Muscle layer of duodenum (tissue), 2 donors: ENCODE measurements around the gene GAL3ST2.

Experiments
- H3K27ac ChIP-seq: one replicate; pipeline ENCODE4 v1.7.0; 2013; ENCODE audit warnings: mild to moderate bottlenecking, low read length
- H3K27me3 ChIP-seq: one replicate; pipeline ENCODE4 v1.7.0; 2013; ENCODE audit warnings: low read depth, mild to moderate bottlenecking, control low read depth, low read length
- H3K36me3 ChIP-seq, 2 donors: one replicate each; pipeline ENCODE4 v1.7.0; 2013; ENCODE audit warnings: low read length in 2 of 2, control low read depth in 1 of 2, mild to moderate bottlenecking in 1 of 2; ENCODE audit not compliant: insufficient read depth in 2 of 2, control insufficient read depth in 1 of 2
- H3K4me1 ChIP-seq, 2 donors: one replicate each; pipeline ENCODE4 v1.7.0; 2013; ENCODE audit warnings: low read length in 2 of 2, mild to moderate bottlenecking in 2 of 2, control low read depth in 1 of 2, moderate library complexity in 1 of 2; ENCODE audit not compliant: insufficient read depth in 2 of 2, control insufficient read depth in 1 of 2
- H3K4me3 ChIP-seq, 2 donors: one replicate each; pipeline ENCODE4 v1.7.0; 2013; ENCODE audit warnings: low read length in 2 of 2, low read depth in 1 of 2, mild to moderate bottlenecking in 1 of 2
- H3K9me3 ChIP-seq, 2 donors: one replicate each; pipeline ENCODE4 v1.7.0; 2013; ENCODE audit warnings: low read length in 2 of 2, control low read depth in 1 of 2, mild to moderate bottlenecking in 1 of 2; ENCODE audit not compliant: control insufficient read depth in 1 of 2
- donor health status: healthy.

GAL3ST2 gene

GRCh38 chr2:241760301-241760771, 16.3 kb upstream of the GAL3ST2 start:
- Histone ChIP-seq H3K27me3 (no peaks in the 10 kb centered on the region), H3K4me1 (no peaks in the 10 kb centered on the region), H3K4me3 (no peak overlapping the region), H3K9me3 (no peaks in the 10 kb centered on the region), H3K27ac (no peak overlapping the region), H3K36me3 (peaks cover 6 to 53% of the 10 kb centered on the region in 2 donors)

GRCh38 chr2:241762321-241762932, 14.2 kb upstream of the GAL3ST2 start:
- H3K4me1 ChIP-seq, result no peaks in the 10 kb centered on the region
- H3K4me3 ChIP-seq, result no peak overlapping the region
- H3K27me3 ChIP-seq, result no peaks in the 10 kb centered on the region
- no peak overlapping the region for H3K27ac ChIP-seq
- H3K36me3 ChIP-seq, result peaks cover 6 to 32% of the 10 kb centered on the region in 2 donors
- H3K9me3 ChIP-seq, result no peaks in the 10 kb centered on the region

GRCh38 chr2:241762933-241763369, 13.7 kb upstream of the GAL3ST2 start:
- Histone ChIP-seq H3K4me3 (no peak overlapping the region), H3K36me3 (peaks cover 6 to 32% of the 10 kb centered on the region in 2 donors), H3K9me3 (no peaks in the 10 kb centered on the region), H3K27ac (no peak overlapping the region), H3K4me1 (no peaks in the 10 kb centered on the region), H3K27me3 (no peaks in the 10 kb centered on the region)

GRCh38 chr2:241763551-241764274, 12.9 kb upstream of the GAL3ST2 start:
- Histone ChIP-seq H3K4me1 (no peaks in the 10 kb centered on the region), H3K27me3 (no peaks in the 10 kb centered on the region), H3K27ac (no peak overlapping the region), H3K36me3 (peaks cover 6 to 32% of the 10 kb centered on the region in 2 donors), H3K9me3 (no peaks in the 10 kb centered on the region), H3K4me3 (no peak overlapping the region)

- Histone ChIP-seq H3K4me1 (no peaks in the 10 kb centered on the region), H3K27me3 (no peaks in the 10 kb centered on the region), H3K36me3 (peaks cover 6 to 25% of the 10 kb centered on the region in 2 donors), H3K9me3 (no peaks in the 10 kb centered on the region), H3K4me3 (no peak overlapping the region), H3K27ac (no peak overlapping the region)
Measured at GRCh38 chr2:241764275-241765241, 12.1 kb upstream of the GAL3ST2 start.

- no peaks in the 10 kb centered on the region for H3K9me3 ChIP-seq
- H3K4me3 ChIP-seq, result no peak overlapping the region
- no peak overlapping the region for H3K27ac ChIP-seq
- peaks cover 0 to 7% of the 10 kb centered on the region in 2 donors for H3K36me3 ChIP-seq
- peaks cover 0 to 7% of the 10 kb centered on the region in 2 donors for H3K4me1 ChIP-seq
- no peaks in the 10 kb centered on the region for H3K27me3 ChIP-seq
Measured at GRCh38 chr2:241767464-241768250, 9.0 kb upstream of the GAL3ST2 start.

GRCh38 chr2:241768251-241768711, 8.3 kb upstream of the GAL3ST2 start:
- H3K27ac ChIP-seq, result no peak overlapping the region
- H3K27me3 ChIP-seq, result no peaks in the 10 kb centered on the region
- H3K9me3 ChIP-seq, result no peaks in the 10 kb centered on the region
- no peak overlapping the region for H3K4me3 ChIP-seq
- H3K36me3 ChIP-seq, result peaks cover 0 to 5% of the 10 kb centered on the region in 2 donors
- H3K4me1 ChIP-seq, result peaks cover 0 to 7% of the 10 kb centered on the region in 2 donors

- peaks cover 0 to 4% of the 10 kb centered on the region in 2 donors for H3K36me3 ChIP-seq
- no peaks in the 10 kb centered on the region for H3K27me3 ChIP-seq
- H3K27ac ChIP-seq, result no peak overlapping the region
- H3K4me3 ChIP-seq, result no peak overlapping the region
- no peaks in the 10 kb centered on the region for H3K9me3 ChIP-seq
- peaks cover 0 to 7% of the 10 kb centered on the region in 2 donors for H3K4me1 ChIP-seq
Measured at GRCh38 chr2:241768850-241769249, 7.8 kb upstream of the GAL3ST2 start.

- H3K36me3 ChIP-seq, result peaks cover 0 to 4% of the 10 kb centered on the region in 2 donors
- H3K4me1 ChIP-seq, result peaks cover 0 to 7% of the 10 kb centered on the region in 2 donors
- H3K27me3 ChIP-seq, result no peaks in the 10 kb centered on the region
- no peaks in the 10 kb centered on the region for H3K9me3 ChIP-seq
- no peak overlapping the region for H3K4me3 ChIP-seq
- no peak overlapping the region for H3K27ac ChIP-seq
Measured at GRCh38 chr2:241769819-241770184, 6.8 kb upstream of the GAL3ST2 start.

- Histone ChIP-seq H3K4me3 (no peak overlapping the region), H3K27ac (no peak overlapping the region), H3K4me1 (peaks cover 0 to 7% of the 10 kb centered on the region in 2 donors), H3K36me3 (peaks cover 0 to 4% of the 10 kb centered on the region in 2 donors), H3K9me3 (no peaks in the 10 kb centered on the region), H3K27me3 (no peaks in the 10 kb centered on the region)
Measured at GRCh38 chr2:241770185-241770935, 6.3 kb upstream of the GAL3ST2 start.
